K562 (cell line): ENCODE results near the gene SLC27A4. TPM values are rescaled to one million over a fixed set of nuclear protein-coding genes. Genes with fewer than 3 reads are reported as not detected.

Experiments
- ATAC-seq: fragments of 200-7000 bp; cut with Tn5 transposase; 3 replicates; pipeline ENCODE4 v1.9.1; 2020; ENCODE audit warnings: moderate library complexity
- BruUV-seq: library from RNA; stranded (reverse); fragments of 400-500 nt; replicated peaks from 2 replicates; lab custom pipeline; 2021; lab: Mats Ljungman, UMichigan
- CTCF ChIA-PET: fragments of 300-600 bp; formaldehyde crosslinking; extraction: SDS; loops from one replicate; lab custom pipeline; 2021; ENCODE audit warnings: low intra/inter-chr PET ratio; lab: Yijun Ruan, JAX
- POLR2A ChIA-PET: fragments of 300-600, 350-650 bp; sonication (Branson Sonifier 250); formaldehyde crosslinking; extraction: SDS; loops from one replicate; lab custom pipeline; 2021; ENCODE audit warnings: antibody characterized with exemption, inconsistent platforms; lab: Yijun Ruan, JAX
- DNase-seq, 4 experiments: peaks; one replicate each; pipeline versions ENCODE4 v3.0.0 to v3.0.0-alpha.2; 2011 to 2018; ENCODE audit warnings: low spot score in 3 of 4, mixed read lengths in 3 of 4; ENCODE audit errors: extremely low read depth in 1 of 4
- FAIRE-seq: peaks from 2 replicates; lab custom pipeline; 2011; peaks lifted over from hg19 to GRCh38; lab: Jason Lieb, UNC
- H2AFZ ChIP-seq: 2 replicates; pipeline ENCODE4 v1.6.0; 2011; ENCODE audit warnings: low read depth, low read length, control low read depth, inconsistent platforms
- H3K27ac ChIP-seq: fragments of 200-600 bp; 3 replicates; pipeline ENCODE4 v1.8.0; 2011; ENCODE audit warnings: low read depth, mild to moderate bottlenecking, control low read depth, inconsistent platforms, low read length, moderate library complexity, mixed read lengths; ENCODE audit errors: extremely low read depth
- H3K27me3 ChIP-seq, 2 experiments: fragments of 300-600 bp in 1 of 2; 2 replicates in 1 of 2; 3 replicates in 1 of 2; pipeline versions ENCODE4 v1.6.0 to v1.8.0; 2011; ENCODE audit warnings: inconsistent platforms in 2 of 2, low read length in 2 of 2, mild to moderate bottlenecking in 1 of 2, mixed read lengths in 1 of 2, moderate library complexity in 1 of 2; ENCODE audit not compliant: control insufficient read depth in 2 of 2, insufficient read depth in 2 of 2
- H3K36me3 ChIP-seq: fragments of 300-600 bp; 3 replicates; pipeline ENCODE4 v1.8.0; 2011; ENCODE audit warnings: mild to moderate bottlenecking, low read length, inconsistent platforms; ENCODE audit not compliant: control insufficient read depth, insufficient read depth
- H3K4me1 ChIP-seq, 2 experiments: fragments of 200-600 bp in 1 of 2; replicated peaks in 1 of 2; 2 replicates in 1 of 2; 3 replicates in 1 of 2; pipeline versions ENCODE4 v1.5.1 to v1.8.0; 2011; ENCODE audit warnings: inconsistent platforms in 2 of 2, low read length in 2 of 2, mild to moderate bottlenecking in 1 of 2, mixed read lengths in 1 of 2, moderate library complexity in 1 of 2; ENCODE audit not compliant: control insufficient read depth in 2 of 2, insufficient read depth in 2 of 2
- H3K4me2 ChIP-seq: 2 replicates; pipeline ENCODE4 v1.6.1; 2011; ENCODE audit warnings: low read length, control low read depth, inconsistent platforms, mixed read lengths; ENCODE audit not compliant: insufficient read depth
- H3K4me3 ChIP-seq: fragments of 200-600 bp; sonication (generic), shearing (Covaris generic); 2 replicates; pipeline ENCODE4 v1.5.1; 2016; ENCODE audit warnings: control low read depth, inconsistent platforms
- H3K79me2 ChIP-seq: fragments of 200-600 bp; 3 replicates; pipeline ENCODE4 v1.8.0; 2011; ENCODE audit warnings: low read length, inconsistent platforms; ENCODE audit not compliant: control insufficient read depth, insufficient read depth
- H3K9ac ChIP-seq, 2 experiments: 2 replicates each; pipeline versions ENCODE4 v1.6.0 to v1.6.1; 2011; ENCODE audit warnings: low read depth in 2 of 2, low read length in 2 of 2, control low read depth in 1 of 2, inconsistent platforms in 1 of 2, mild to moderate bottlenecking in 1 of 2, mixed read lengths in 1 of 2; ENCODE audit not compliant: insufficient read depth in 1 of 2
- H3K9me1 ChIP-seq: one replicate; pipeline ENCODE4 v1.6.0; 2011; ENCODE audit warnings: inconsistent platforms, mild to moderate bottlenecking, low read length, moderate library complexity; ENCODE audit not compliant: control insufficient read depth, insufficient read depth
- H3K9me3 ChIP-seq: replicated peaks from 2 replicates; pipeline ENCODE4 v1.5.1; 2011; ENCODE audit warnings: low read depth, low read length, inconsistent platforms; ENCODE audit not compliant: control insufficient read depth, insufficient read depth
- H4K20me1 ChIP-seq: replicated peaks from 2 replicates; pipeline ENCODE4 v1.6.1; 2011; ENCODE audit warnings: low read length, inconsistent platforms, mixed read lengths; ENCODE audit not compliant: control insufficient read depth, insufficient read depth
- EGR1 ChIP-seq: fragments of 450-650 bp; conservative IDR thresholded peaks from 2 replicates; pipeline ENCODE4 v1.6.1; 2017; ENCODE audit warnings: mild to moderate bottlenecking
- LEF1 ChIP-seq: fragments of 450-650 bp; IDR thresholded peaks from 2 replicates; pipeline ENCODE4 v1.6.1; 2016; ENCODE audit warnings: mild to moderate bottlenecking
- TBP ChIP-seq: optimal IDR thresholded peaks from 2 replicates; pipeline ENCODE3; 2011; ENCODE audit warnings: low read depth, low read length, improper control_type of control experiment
- TFAM ChIP-seq: fragments of 250-450 bp; sonication (Bioruptor Pico); conservative IDR thresholded peaks from 2 replicates; pipeline ENCODE4 v1.5.0; 2021; ENCODE audit warnings: mild to moderate bottlenecking, moderate library complexity
- ZBTB12 ChIP-seq: fragments of 250-450 bp; sonication (Bioruptor Pico); IDR thresholded peaks from 2 replicates; pipeline ENCODE4 v1.4.0; 2020
- ZBTB5 ChIP-seq: fragments of 450-650 bp; IDR thresholded peaks from 2 replicates; pipeline ENCODE4 v1.6.1; 2017; ENCODE audit warnings: antibody characterized with exemption
- ZNF384 ChIP-seq: IDR thresholded peaks from 2 replicates; pipeline ENCODE4 v1.6.1; 2012; ENCODE audit warnings: low read depth, low read length, improper control_type of control experiment
- WGBS: fragments of 100-300 bp; shearing (Covaris generic); methylation state at CpG from one replicate; pipeline ENCODE4 v1.1.6; 2016; ENCODE audit warnings: low coverage, mixed read lengths; ENCODE audit not compliant: insufficient coverage; ENCODE audit errors: missing lambda C conversion rate; 5-methylcytosine and 5-hydroxymethylcytosine counted together
- in situ Hi-C: fragments of 300-500 bp; cut with MboI; formaldehyde crosslinking; loops from 4 replicates; pipeline ENCODE4 v1.15.0; 2018; ENCODE audit warnings: inconsistent platforms, mixed read lengths
- intact Hi-C: fragments of 100-400 bp; cut with micrococcal nuclease; formaldehyde crosslinking; loops from 2 replicates; pipeline ENCODE4 v1.14.2; 2022
- polyA plus RNA-seq, 8 experiments: library from polyadenylated mRNA; depleted of rRNA in 4 of 8; stranded (reverse) in 5 of 8; unstranded in 3 of 8; fragments of >200 nt; fragmentation: Nextera tagmentation in 2 of 8; fragmentation: Illumina TruSeq in 1 of 8; extraction: Ambion mirVana in 2 of 8; extraction: Trizol in 1 of 8; gene quantifications; 2 replicates each; pipeline versions ENCODE4 v1.2.1 to v1.2.3, GENCODE V29; 2011 to 2014; ENCODE audit warnings: inconsistent platforms in 1 of 8, missing spikeins in 1 of 8
- total RNA-seq, 7 experiments: library from RNA; depleted of rRNA in 6 of 7; stranded (reverse); fragments of >200 nt in 6 of 7; fragmentation: Illumina TruSeq in 2 of 7; extraction: Trizol in 2 of 7; gene quantifications; 2 replicates each; pipeline versions ENCODE4 v1.2.1 to v1.2.3, GENCODE V29; 2011 to 2021; ENCODE audit warnings: low replicate concordance in 1 of 7

The SLC27A4 gene
- total and polyA plus RNA-seq, 9 of the 15 experiments (the other 6 are each of a cell fraction or from before 2014, with no cell fraction given), result 0.25 to 35.7 (median 14.0) TPM

- no peak for TF ChIP-seq LEF1
- TF ChIP-seq TBP, result no peak
- no peak for TF ChIP-seq ZNF384
- no peak for TF ChIP-seq ZBTB5
- no peak for TF ChIP-seq TFAM (CRISPR knock-in tag)
- no peak for TF ChIP-seq EGR1
- no peak for TF ChIP-seq ZBTB12
- no peaks in the 10 kb centered on the region for H3K27me3 ChIP-seq
- no peak overlapping the region for H3K4me3 ChIP-seq
- FAIRE-seq (no peak), DNase-seq (no peak), ATAC-seq (no peak)
- in situ Hi-C loops, result loop anchor here (25.0 kb wide), 1 partner anchor 597 kb away; no protein-coding TSS in a partner anchor
- H3K9ac ChIP-seq, result no peak overlapping the region
- peaks cover 9 to 42% of the 10 kb centered on the region in 2 experiments; a peak in 4 of 5 replicates for H3K4me1 ChIP-seq
- intact Hi-C loops, result no loop called here
- POLR2A ChIA-PET, result interaction anchor here (0.6 to 0.7 kb wide), 3 partner anchors 14 to 207 kb away, joined by 3 to 5 read pairs (median 4); no protein-coding TSS in a partner anchor
- no peak overlapping the region for H3K27ac ChIP-seq
- H4K20me1 ChIP-seq, result no peaks in the 10 kb centered on the region
- H3K4me2 ChIP-seq, result no peak overlapping the region
- no TSS peak for BruUV-seq
- WGBS, result 87% methylated on average over 4 of the region's 4 CpGs
- H3K9me3 ChIP-seq, result no peaks in the 10 kb centered on the region
- no peaks in the 10 kb centered on the region for H3K79me2 ChIP-seq
- H3K9me1 ChIP-seq, result no peaks in the 10 kb centered on the region
- peaks cover 21% of the 10 kb centered on the region; the same call in 2 of the 3 replicates for H3K36me3 ChIP-seq
- H2AFZ ChIP-seq, result no peak overlapping the region
- CTCF ChIA-PET, result interaction anchor here (0.7 kb wide), 1 partner anchor 267 kb away, joined by 4 read pairs; no protein-coding TSS in a partner anchor
Observed at GRCh38 chr9:128358861-128359260, 18.5 kb downstream of the SLC27A4 start.
